Skeletal muscle cell (primary cell): ENCODE measurements around the gene GATM.
"Not testable (repeated sequence)": the region's sequence is repeated elsewhere in the genome, so short reads cannot be mapped to it uniquely, and the experiment has no call there.

ENCODE experiments used
- DNase-seq: peaks from one replicate; pipeline ENCODE4 v3.0.0-alpha.2; 2010; ENCODE audit warnings: low read depth
- H3K4me3 ChIP-seq: 2 replicates; pipeline ENCODE4 v1.5.1; 2011; ENCODE audit warnings: low read depth, mild to moderate bottlenecking, control low read depth, low read length, moderate library complexity

Gene GATM

DNA sequence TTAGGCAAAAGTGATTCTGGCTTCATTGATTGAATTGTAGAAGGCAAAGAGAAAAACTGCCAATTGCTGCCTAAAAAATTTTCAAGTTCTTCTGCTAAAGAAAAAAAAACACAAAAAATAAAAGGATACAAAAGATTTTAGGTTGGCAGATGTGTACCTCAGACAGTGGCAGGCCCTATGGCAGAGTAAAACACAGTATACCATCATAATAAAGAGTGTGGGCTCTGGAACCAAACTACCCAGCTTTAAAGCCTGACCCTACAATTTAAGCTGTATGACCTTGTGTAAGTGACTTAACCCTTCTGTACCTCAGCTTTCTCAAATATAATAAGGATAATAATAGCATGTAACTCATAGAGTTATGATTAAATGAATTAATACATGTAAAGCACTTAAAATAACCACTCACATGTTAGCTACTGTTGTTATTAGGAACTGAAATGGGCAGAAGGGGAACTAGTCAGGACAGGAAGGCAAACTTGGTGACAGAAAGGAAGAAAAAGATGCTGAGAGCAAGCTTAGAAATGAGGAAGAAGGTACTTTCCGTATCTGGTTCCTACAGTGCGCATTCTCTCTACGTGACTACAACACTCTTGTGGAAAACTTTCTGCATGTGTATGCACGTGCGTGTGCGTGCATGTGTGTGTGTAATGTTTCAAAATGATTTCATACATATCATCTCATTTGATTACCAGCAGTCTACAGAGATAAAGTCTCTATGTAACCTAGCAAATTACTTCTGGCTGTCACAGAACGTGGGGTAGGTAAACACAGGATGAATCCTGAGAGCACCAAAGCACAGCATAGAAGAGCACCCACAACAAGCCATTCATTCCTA, 13.6 kb upstream of the GATM start:
- no peak for DNase-seq
- H3K4me3 ChIP-seq, result no peak overlapping the region

DNA sequence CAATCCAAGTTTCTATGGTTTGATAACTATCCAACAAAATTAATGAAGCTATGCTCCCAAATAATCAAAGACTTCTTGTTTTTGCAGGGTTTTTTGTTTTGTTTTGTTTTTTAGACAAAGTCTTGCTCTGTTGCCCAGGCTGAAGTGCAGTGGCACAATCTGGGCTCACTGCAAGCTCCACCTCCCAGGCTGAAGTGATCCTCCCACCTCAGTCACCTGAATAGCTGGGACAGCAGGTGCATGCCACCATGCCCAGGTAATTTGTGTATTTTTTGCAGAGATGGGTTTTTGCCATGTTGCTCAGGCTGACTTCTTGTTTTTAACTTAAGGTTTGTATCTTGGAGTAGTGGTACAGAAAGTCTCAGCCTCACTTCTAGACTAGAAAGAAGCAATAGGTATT, 11.0 kb upstream of the GATM start:
- DNase-seq, result no peak
- no peak overlapping the region for H3K4me3 ChIP-seq

DNA sequence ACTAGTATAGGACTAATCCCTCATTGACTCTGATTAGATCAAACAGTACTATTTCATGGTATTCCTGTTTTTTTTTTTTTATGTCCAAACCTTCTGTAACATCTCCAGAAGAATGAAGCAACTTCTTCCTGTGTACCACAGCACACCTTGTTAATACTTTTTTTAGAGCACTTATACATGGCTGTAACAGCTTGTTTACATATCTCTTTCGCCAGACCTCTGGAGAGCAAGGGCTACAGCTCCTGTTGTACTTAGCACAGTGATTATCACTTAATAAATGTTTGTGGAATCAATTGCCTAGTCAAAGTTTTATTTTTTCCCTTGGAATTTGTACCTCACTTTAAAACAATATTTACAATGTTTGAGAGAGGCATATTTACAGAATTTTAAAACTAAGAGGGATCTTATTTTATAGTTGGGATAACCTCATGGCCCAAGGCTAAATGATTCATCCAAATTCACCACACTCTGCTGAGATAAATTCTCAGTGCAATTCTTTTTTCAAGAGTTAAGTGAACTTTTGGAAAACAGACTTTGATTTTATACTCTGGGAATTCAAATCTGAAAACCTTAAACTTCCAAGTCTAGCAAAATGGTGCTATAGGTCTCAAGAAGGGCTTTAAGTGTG, 9.2 kb upstream of the GATM start:
- no peak for DNase-seq
- H3K4me3 ChIP-seq, result no peak overlapping the region

DNA sequence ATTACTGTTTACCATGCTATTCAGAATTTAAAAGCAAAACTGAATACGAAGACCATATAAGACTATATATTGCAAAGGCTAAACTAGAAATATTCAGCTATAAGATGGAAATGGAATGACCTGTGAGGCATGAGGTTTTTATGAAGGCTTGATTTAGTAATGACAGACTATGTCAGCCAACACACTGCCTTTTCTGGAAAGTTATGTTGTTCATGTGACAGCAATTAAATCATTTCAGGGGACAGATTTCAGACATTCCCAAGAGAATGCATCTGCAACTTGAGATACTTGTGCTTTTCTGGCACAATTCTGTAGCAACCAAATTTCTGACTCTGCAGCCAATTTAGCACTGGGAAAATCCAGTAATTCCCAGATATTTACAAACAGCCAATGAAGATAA, 8.6 kb upstream of the GATM start:
- no peak for DNase-seq
- H3K4me3 ChIP-seq, result no peak overlapping the region

DNA sequence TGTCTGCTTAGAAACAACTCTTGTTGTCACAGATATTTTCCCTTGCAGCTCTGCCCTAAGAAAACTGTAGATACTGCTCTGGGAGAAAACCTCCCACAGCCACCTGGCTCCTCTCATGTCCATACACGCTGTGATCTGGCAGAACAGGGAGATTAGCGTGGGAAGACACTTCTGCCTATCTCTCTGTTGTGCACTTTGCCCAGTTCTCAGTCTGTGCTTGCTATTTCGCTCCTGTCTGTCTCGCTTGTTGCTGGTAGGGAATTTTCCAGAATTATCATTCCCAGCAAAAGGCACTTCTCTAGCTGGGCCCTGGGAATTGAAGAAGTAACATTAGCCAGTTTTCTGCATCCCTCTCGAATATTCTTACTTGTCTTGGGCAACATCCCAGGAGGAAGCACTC, 8.1 kb upstream of the GATM start:
- DNase-seq, result no peak
- H3K4me3 ChIP-seq, result no peak overlapping the region

DNA sequence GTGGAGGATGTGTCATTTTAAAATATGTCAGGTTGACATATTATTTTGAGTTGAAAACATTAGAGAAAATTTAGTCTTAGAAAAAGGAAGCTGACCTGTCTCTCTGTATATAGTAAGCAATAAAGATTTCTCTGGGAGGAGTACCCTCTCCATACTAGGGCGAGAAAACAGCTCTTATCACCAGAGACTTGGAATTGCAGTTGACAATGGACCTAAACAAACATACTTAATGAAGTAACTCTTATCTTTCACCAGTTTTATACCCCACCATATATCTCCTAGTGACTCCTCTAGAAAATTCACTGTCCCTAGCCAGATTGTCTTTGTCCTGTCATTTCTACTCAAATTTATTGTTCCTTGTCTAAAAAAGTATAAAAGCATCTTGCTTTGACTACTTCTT, 7.2 kb upstream of the GATM start:
- no peak overlapping the region for H3K4me3 ChIP-seq
- no peak for DNase-seq

DNA sequence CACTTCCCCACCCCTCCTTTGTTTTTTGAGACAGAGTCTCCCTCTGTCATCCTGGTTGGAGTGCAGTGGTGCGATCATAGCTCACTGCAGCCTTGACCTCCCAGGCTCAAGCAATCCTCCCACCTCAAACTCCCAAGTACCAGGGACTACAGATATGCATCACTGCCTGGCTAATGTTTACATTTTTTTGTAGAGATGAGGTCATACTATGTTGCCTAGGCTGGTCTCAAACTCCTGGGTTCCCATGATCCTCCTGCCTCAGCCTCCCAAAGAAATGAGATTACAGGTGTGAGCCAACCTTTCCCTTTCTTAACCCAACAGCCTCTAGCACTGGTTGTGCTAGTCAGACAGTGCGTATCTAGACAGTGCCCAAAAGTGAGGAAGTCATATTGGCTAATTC, 6.4 kb upstream of the GATM start:
- no peak overlapping the region for H3K4me3 ChIP-seq
- no peak for DNase-seq

DNA sequence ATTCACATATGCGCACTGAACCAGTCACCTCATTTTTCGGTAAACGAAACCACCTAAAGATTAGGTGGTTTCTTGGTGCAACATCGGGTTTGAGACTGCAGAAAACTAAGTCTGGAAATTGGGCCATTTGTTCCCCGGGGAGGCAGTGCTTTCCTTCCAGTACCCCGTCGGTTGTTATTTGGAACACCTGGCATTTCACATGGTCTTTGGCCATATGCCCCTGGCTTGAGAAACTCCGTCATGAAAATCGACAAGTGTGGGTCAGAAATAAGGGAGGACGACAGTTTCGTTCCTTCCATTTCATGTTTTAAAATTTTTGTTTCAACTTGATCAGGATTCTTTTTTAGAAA, 544 bp upstream of the GATM start:
- no peak for DNase-seq
- peak overlapping the region; percentile 57 for H3K4me3 ChIP-seq

DNA sequence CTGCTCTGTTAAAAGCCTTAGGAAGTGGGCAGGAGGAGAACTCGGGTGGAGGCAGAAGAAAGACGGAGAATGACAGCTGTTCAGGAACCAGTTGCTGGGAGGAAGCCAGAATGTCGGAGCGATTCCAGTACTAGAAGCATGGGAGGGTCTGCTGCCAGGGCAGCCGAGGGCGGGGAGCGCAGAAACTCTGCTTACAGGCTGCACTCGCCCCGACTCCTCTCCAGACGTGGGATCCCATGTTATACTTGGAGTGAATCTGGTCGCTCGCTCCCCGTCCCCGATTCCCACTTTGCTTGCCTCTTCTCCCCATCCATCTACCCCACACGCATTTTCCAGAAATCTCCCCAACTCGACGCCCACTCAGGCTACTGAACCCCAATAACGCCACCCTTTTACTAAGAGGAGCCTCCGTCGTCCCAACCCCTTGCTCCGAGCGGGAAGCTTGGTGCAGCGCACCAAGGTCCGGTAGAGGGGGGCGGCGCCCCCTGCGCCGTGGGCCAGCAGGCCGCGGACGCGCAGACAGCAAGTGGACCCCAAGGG, 665 bp downstream of the GATM start:
- DNase-seq, result no peak
- peak overlapping the region; percentile 57 for H3K4me3 ChIP-seq

DNA sequence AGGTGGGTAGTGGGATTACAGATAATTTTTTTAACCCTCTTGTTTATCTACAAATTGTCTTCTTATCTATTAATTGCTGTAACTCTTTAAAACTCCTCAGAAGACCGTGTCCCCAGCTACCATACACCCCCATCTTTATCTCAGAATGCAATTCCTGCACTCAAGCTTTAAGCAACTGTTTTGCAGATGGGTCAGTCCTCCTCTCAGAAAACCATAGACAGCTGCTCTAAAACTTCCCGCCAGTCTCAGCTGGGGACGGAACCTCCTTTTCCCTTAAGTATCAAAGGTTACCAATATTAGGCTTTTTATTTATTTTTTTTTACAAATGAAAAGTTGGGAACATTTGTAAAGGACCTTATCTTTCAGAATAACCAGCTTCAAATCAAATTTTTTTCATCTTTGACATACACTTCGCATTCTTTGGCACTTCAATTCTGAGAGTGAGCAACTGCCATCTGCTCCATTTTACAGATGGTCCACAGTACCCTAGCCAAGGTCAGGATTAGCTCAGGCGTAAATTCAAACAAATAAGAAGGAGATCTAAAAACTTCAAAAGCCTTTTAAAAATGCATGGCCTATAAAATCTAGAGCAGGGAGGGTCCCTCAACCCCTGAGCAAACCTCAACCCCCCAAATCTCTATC, 1.3 kb downstream of the GATM start:
- H3K4me3 ChIP-seq, result peak overlapping the region; percentile 57
- DNase-seq, result no peak

DNA sequence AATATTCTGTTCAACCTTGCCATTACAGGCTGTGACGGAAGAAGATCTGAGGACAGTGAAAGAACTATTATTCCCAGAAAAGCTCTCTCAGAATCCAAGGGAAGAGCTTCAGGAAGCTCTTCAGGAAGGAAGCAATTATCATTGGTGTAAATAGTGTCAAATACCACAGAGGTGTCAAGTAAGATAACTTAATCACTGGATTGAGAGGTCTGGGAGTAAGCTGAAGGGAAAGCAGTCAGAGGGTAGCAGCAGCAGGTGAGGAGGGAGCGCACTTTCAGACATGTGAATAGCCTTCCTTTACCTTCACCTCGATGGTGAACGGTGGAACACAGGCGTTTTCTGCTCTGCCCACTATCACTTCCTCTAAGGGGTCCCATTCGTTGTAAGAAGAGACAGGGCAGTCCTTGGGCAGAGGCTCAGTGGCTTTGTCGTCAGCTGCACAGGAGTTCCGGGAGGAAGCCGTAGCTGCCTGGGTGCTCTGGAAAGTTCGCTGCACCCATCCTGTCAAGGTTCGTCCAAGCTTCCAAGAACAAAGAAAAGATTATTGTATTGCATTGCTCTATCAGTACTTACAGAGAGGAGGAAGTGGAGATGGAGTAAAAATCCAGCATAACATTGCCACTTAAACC, 1.9 kb downstream of the GATM start:
- DNase-seq, result no peak
- no peak overlapping the region for H3K4me3 ChIP-seq

DNA sequence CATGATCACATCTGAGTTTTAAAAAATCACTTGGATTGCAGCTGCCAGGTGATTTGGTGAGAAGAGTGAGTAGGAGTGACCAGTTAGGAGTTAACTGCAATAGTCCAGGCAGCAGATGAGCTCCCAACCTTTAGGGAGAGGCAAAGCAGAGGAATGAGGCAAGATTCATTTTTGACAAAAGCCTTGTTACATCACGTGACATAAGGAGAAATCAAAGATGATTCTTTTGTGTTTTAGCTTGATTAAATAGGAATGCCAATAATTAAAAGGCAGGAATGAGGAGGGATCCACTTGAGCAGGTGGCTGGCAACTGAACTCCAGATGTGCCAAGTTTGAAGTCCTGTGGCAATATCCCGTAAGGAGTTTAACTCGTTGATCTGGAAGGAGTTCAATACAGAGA, 2.5 kb downstream of the GATM start:
- no peak overlapping the region for H3K4me3 ChIP-seq
- DNase-seq, result no peak

DNA sequence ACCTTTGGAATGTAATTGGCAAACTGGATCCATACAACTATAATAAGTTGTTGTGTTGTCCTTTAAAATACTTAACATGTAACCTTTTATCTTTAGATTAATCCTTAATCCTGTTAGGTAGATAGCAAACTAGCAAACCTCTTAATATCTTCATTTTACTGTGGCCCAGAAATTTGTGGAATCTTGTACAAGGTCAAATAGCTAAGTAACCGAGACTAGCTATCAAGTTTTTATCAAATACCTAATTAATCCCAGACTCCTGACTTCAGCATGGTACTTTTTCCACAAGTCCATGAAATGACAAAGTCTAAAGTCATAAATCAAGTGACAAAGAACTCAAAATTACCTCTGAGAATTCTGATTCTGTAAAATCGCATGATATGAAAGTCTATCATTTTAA, 4.4 kb downstream of the GATM start:
- H3K4me3 ChIP-seq, result no peak overlapping the region
- no peak for DNase-seq

DNA sequence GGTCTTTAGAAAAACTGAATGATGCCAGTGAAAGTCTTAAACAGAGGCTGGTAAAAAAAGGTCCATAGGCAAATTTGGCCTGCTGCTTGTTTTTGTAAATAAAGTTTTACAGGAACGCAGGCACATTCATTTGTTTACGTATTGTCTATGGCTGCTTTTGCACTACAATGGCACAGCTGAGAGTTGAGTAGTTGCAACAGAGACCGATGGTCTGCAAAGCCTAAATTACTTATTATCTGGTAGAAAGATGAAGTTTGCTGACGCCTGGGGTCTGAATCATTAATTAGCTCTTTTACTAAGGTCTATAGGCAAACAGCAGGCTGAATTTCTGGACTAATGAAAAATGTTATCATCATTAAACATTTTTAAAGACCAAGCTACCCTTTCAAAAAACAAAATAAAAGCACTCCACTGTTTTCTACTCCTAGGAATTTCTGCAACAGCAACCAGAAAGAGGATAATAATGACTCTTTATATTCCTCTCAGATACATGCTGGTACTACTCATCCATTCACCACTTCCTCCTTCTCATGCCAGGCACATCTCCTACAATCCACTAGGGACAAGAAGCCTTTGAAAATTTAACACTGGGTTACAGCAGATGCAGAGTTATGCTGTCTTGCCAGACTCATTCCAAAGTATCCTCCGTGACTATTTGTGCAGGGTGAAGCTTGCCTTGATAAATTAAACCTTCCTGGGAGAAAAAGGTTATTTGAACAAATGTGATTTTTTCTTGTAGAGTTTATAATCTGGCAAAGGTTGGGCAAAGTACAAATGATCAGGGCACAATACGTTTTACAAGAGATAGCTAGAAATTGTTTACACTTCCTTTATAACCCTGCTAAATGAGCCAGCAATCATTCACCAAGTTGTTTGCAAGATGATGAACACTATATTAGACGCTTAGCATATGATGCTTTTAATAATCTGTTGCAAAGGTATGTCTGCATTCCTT, 6.0 kb downstream of the GATM start:
- DNase-seq, result no peak
- H3K4me3 ChIP-seq, result no peak overlapping the region

DNA sequence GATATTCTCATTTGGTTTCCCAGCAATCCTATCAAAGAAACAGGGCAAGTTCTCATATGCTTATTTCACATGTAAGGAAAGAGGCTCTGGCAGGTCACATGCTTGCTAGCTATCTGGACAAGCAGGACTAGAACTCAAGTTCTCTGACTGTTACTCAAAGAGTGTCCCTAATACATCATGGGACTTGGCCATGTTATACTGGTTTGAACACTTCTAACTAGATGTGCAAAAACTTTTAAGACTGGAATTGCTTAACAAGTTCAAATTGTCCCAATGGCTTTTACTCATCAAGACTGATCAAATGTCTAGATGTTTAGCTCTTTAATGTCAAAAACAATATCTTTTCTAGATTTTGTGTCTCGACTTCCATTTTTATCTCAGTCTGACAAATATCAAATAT, 6.8 kb downstream of the GATM start:
- no peak overlapping the region for H3K4me3 ChIP-seq
- no peak for DNase-seq

DNA sequence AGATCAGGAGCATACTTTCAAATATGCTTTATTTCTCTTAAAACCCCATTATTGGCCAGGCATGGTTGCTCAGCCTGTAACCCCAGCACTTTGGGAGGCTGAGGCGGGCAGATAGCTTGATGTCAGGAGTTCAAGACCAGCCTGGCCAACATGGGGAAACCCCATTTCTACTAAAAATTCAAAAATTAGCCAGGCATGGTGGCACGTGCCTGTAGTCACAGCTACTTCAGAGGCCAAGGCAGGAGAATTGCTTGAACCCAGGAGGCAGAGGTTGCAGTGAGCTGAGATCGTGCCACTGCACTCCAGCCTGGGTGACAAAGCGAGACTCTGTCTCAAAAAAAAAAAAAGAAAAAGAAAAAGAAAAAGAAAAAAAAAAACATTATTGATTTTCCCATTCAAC, 8.3 kb downstream of the GATM start:
- not testable (repeated sequence) for H3K4me3 ChIP-seq, DNase-seq

DNA sequence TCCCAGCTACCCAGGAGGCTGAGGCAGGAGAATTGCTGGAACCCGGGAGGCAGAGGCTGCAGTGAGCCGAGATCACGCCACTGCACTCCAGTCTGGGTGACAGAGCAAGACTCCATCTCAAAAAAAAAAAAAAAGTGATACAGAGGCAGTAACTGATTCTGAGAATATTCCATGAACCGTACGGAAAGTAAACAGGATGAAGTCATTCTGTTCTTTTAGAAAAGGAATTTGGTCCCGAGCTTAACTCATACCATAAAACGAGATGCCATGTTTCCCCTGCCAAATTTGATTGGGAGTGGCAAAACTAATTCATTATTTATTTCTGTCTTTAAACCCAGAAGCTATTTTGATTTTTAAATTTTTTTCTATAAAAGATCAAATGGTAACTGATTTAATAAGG, 11.1 kb downstream of the GATM start:
- H3K4me3 ChIP-seq, DNase-seq: not testable (repeated sequence)

DNA sequence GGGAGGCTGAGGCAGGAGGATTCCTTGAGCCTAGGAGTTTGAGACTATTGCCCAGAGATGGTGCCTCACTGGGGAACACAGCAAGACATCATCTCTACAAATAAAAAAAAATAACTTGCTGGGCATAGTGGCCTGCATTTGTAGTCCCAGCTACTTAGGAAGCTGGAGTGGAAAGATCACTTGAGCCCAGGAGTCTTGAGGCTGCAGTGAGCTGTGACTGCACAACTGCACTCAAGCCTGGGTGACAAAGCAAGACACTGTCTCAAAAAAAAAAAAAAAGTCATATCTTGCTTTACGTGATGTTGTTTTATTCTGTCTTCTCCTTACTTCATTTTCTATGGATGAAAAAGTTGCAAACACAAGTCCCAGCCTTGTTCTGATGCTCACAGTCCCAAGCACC, 14.1 kb downstream of the GATM start:
- no peak overlapping the region for H3K4me3 ChIP-seq
- no peak for DNase-seq

DNA sequence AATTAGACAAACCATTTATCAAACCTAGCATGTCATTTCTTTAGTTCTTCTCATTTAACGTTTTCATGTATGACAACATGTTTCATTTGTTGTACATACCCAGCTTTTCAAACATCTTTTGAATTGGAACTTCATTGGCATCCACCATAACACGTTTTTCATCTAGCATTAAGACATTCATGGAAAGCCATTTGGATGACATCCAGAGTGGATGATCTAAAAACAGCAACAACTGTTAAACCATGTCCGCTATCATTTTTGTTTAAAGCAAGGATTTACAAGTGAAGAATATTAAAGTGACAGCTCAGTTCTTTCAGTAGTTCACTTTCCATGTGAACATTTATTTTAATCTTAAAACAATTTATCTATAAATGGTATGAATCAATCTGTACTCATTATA, 14.5 kb downstream of the GATM start:
- H3K4me3 ChIP-seq, result no peak overlapping the region
- DNase-seq, result no peak
